HUES64 (cell line): Measurements from ENCODE around the gene ATXN10.

Experiments
- H3K27ac ChIP-seq: 2 replicates; pipeline ENCODE4 v1.7.0; 2013; ENCODE audit warnings: low read depth, low read length, inconsistent platforms
- H3K27me3 ChIP-seq: 2 replicates; pipeline ENCODE4 v1.6.1; 2013; ENCODE audit warnings: mild to moderate bottlenecking, low read length; ENCODE audit not compliant: insufficient read depth
- H3K36me3 ChIP-seq: 2 replicates; pipeline ENCODE4 v1.6.1; 2013; ENCODE audit warnings: mild to moderate bottlenecking, low read length; ENCODE audit not compliant: insufficient read depth
- H3K4me1 ChIP-seq: 2 replicates; pipeline ENCODE4 v1.6.1; 2013; ENCODE audit warnings: mild to moderate bottlenecking, low read length, moderate library complexity; ENCODE audit not compliant: insufficient read depth
- H3K4me3 ChIP-seq: 2 replicates; pipeline ENCODE4 v1.5.1; 2013; ENCODE audit warnings: mild to moderate bottlenecking, low read length, moderate library complexity
- H3K9ac ChIP-seq: 2 replicates; pipeline ENCODE4 v1.6.1; 2013; ENCODE audit warnings: mild to moderate bottlenecking, low read depth, low read length
- H3K9me3 ChIP-seq: 2 replicates; pipeline ENCODE4 v1.6.1; 2013; ENCODE audit warnings: low read depth, low read length; ENCODE audit not compliant: insufficient read depth
- WGBS: fragments of 150-250, 120-280 bp; methylation state at CpG from one replicate; pipeline ENCODE4 v1.1.7; 2013; ENCODE audit warnings: missing lambda C conversion rate; 5-methylcytosine and 5-hydroxymethylcytosine counted together

ATXN10 gene

GRCh38 chr22:45777852-45778375 is 106.3 kb downstream of the ATXN10 start:
- 97% methylated on average over 3 of the region's 3 CpGs for WGBS
- H3K4me3 ChIP-seq, result no peak overlapping the region
- H3K36me3 ChIP-seq, result no peaks in the 10 kb centered on the region
- no peak overlapping the region for H3K27ac ChIP-seq
- H3K9me3 ChIP-seq, result no peaks in the 10 kb centered on the region
- no peaks in the 10 kb centered on the region for H3K27me3 ChIP-seq
- no peak overlapping the region for H3K9ac ChIP-seq
- peaks cover 3% of the 10 kb centered on the region; the same call in 1 of the 2 replicates for H3K4me1 ChIP-seq

DNA sequence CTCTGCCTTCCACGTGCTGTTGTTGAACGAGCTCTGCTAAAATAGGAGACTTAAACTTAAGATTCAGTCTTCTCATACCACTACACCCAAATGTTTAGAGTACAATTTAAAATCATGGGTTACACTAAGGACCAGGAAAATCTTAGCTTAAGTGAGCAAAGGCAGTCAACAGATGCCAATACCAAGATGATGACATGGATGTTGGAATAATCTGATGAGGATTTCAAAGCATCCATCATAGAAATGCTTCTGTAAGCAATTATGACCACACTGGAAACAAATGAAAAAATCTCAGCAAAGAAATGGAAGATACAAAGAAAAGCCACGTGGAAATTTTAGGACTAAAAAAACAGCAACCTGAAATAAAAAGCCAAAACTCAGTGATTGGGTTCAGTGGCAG is 109.8 kb downstream of the ATXN10 start:
- H3K4me3 ChIP-seq, result no peak overlapping the region
- peaks cover 9% of the 10 kb centered on the region for H3K4me1 ChIP-seq
- no peak overlapping the region for H3K9ac ChIP-seq
- no peaks in the 10 kb centered on the region for H3K36me3 ChIP-seq
- WGBS, result 97% methylated on average over 3 of the region's 3 CpGs
- H3K9me3 ChIP-seq, result no peaks in the 10 kb centered on the region
- H3K27me3 ChIP-seq, result no peaks in the 10 kb centered on the region
- H3K27ac ChIP-seq, result no peak overlapping the region

GRCh38 chr22:45781966-45782365 is 110.3 kb downstream of the ATXN10 start:
- H3K27me3 ChIP-seq, result no peaks in the 10 kb centered on the region
- peaks cover 9% of the 10 kb centered on the region for H3K4me1 ChIP-seq
- no peak overlapping the region for H3K9ac ChIP-seq
- H3K36me3 ChIP-seq, result no peaks in the 10 kb centered on the region
- H3K9me3 ChIP-seq, result no peaks in the 10 kb centered on the region
- H3K4me3 ChIP-seq, result no peak overlapping the region
- no peak overlapping the region for H3K27ac ChIP-seq
- WGBS, result 92% methylated on average over 6 of the region's 6 CpGs

DNA sequence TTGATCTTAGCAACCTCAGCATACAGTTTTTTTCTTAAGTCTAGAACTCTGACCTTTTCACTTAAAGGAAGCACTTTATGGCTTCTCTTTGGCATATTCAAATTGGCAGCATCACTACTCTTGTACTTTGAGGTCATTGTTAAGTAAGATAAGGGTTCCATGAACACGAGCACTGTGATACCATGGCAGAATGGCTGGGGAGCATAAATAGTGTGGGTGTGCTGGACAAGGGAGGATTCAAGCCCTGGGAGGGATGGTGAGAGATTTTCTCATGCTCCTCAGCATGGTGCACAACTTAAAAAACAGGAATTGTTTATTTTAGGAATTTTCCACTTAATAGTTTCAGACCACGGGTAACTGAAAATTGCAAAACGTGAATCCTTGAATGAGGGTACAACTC is 111.4 kb downstream of the ATXN10 start:
- Histone ChIP-seq H3K27ac (no peak overlapping the region), H3K9me3 (no peaks in the 10 kb centered on the region), H3K4me1 (peaks cover 15% of the 10 kb centered on the region), H3K4me3 (no peak overlapping the region), H3K27me3 (no peaks in the 10 kb centered on the region), H3K36me3 (no peaks in the 10 kb centered on the region), H3K9ac (no peak overlapping the region)
- WGBS, result 95% methylated on average over 3 of the region's 3 CpGs

DNA sequence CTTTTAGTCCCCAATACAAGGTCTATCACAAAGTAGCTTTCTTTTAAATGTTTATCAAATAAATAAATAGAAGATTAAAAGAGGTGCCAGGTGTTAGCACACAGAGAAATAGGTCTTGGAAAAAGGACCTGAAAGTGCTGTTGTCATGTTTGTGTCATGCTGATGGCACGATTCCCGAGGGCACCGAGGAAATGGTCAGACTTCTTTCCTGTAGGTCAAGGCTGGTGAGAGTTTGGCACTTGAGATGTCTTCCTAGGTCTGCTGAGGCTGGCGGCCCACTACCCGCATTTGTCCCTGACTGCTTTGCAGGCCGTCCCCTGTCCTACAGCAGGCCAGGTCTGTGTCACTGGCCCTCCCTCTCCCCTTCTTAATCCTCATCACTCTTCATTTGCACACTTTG is 112.1 kb downstream of the ATXN10 start:
- no peaks in the 10 kb centered on the region for H3K27me3 ChIP-seq
- H3K9ac ChIP-seq, result no peak overlapping the region
- 95% methylated on average over 6 of the region's 6 CpGs for WGBS
- H3K27ac ChIP-seq, result no peak overlapping the region
- no peaks in the 10 kb centered on the region for H3K9me3 ChIP-seq
- no peaks in the 10 kb centered on the region for H3K36me3 ChIP-seq
- H3K4me1 ChIP-seq, result peaks cover 18% of the 10 kb centered on the region
- H3K4me3 ChIP-seq, result no peak overlapping the region

- H3K36me3 ChIP-seq, result no peaks in the 10 kb centered on the region
- no peaks in the 10 kb centered on the region for H3K9me3 ChIP-seq
- H3K9ac ChIP-seq, result no peak overlapping the region
- WGBS, result 91% methylated on average over 11 of the region's 12 CpGs
- no peaks in the 10 kb centered on the region for H3K27me3 ChIP-seq
- H3K4me3 ChIP-seq, result no peak overlapping the region
- peaks cover 15% of the 10 kb centered on the region; the same call in 1 of the 2 replicates for H3K4me1 ChIP-seq
- no peak overlapping the region for H3K27ac ChIP-seq
Observed at GRCh38 chr22:45784357-45785277, 113.0 kb downstream of the ATXN10 start.

DNA sequence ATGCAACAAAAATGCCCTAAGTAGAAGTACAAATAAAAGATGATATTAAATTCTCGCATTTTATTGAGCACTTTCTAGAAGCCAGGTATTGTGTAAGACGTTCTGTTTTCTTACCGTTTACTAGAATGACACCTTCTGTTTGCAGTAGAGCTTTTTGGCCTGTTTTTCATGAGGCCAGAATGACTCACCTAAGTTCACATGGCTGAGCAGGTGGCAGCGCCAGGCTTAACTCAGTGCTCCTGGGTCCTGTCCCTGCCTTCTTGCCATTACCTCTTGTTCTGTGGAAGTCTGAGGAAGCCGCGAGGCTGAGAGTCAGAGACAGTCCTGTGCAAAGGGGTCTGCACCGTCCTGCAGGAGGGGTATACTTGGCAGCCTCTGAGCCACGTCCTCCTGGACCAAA is 113.8 kb downstream of the ATXN10 start:
- 95% methylated on average over 8 of the region's 8 CpGs for WGBS
- no peak overlapping the region for H3K27ac ChIP-seq
- no peak overlapping the region for H3K9ac ChIP-seq
- H3K9me3 ChIP-seq, result no peaks in the 10 kb centered on the region
- H3K4me1 ChIP-seq, result peaks cover 15% of the 10 kb centered on the region; the same call in 1 of the 2 replicates
- H3K36me3 ChIP-seq, result no peaks in the 10 kb centered on the region
- no peaks in the 10 kb centered on the region for H3K27me3 ChIP-seq
- H3K4me3 ChIP-seq, result no peak overlapping the region

DNA sequence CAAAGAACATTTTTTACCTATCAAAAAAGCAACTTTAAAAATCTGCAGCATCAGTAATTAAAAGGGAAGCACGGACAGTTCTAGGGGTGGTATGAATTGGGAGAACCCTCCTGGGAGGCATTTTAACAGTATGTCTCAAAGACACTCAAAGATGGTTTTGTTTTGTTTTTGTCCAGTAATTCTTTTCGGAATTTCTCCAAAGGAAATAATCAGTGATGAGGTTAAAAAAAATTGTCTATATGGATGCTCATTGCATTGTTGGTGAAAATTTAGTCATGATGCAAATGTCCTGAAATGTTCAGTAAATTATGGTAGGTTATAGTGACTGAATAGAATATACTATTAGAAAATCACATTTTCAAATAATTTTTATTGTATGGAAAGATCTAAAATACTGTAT is 115.1 kb downstream of the ATXN10 start:
- H3K36me3 ChIP-seq, result no peaks in the 10 kb centered on the region
- H3K27me3 ChIP-seq, result no peaks in the 10 kb centered on the region
- WGBS, result 67% methylated on average over 2 of the region's 2 CpGs
- no peak overlapping the region for H3K27ac ChIP-seq
- no peak overlapping the region for H3K4me3 ChIP-seq
- peaks cover 15% of the 10 kb centered on the region; the same call in 1 of the 2 replicates for H3K4me1 ChIP-seq
- no peak overlapping the region for H3K9ac ChIP-seq
- no peaks in the 10 kb centered on the region for H3K9me3 ChIP-seq

DNA sequence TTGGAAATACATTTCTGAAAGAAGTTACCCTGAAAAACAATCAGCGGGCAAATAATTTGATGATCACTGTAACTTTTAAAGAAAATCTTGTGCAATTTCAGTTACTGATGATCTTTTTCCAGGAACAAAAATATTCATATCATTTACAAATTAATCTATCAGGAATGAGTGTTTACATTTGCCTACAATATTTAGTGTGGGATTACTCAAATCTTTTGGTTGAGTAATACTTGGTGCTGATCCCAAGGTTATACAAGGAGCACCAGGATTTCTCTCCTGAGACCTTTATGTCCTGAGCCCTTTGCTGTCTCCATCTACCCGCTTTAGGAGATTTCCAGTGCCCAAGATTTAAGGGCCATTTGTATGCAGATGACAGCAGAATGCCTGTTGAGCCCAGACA is 116.1 kb downstream of the ATXN10 start:
- Histone ChIP-seq H3K9ac (no peak overlapping the region), H3K4me1 (peaks cover 15% of the 10 kb centered on the region; the same call in 1 of the 2 replicates), H3K27ac (no peak overlapping the region), H3K9me3 (no peaks in the 10 kb centered on the region; the same call in 1 of the 2 replicates), H3K36me3 (peaks cover 5% of the 10 kb centered on the region), H3K4me3 (no peak overlapping the region), H3K27me3 (no peaks in the 10 kb centered on the region)
- WGBS, result 79% methylated on average over 2 of the region's 2 CpGs

DNA sequence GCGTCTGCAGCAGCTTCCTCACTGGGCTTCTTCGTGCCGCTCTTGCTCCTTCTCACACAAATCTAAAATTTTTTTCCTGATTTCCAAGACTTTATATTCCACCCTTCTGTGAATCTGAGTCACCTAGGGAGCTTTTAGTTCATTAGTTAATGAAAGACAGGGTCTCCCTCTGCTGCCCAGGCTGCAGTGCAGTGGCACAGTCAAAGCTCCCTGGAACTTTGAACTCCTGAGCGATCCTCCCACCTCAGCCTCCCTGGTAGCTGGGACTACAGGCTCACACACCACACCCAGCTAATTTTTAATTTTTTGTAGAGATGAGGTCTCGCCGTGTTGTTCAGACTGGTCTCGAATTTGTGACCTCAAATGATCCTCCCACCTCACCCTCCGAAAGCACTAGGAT is 116.9 kb downstream of the ATXN10 start:
- Histone ChIP-seq H3K9me3 (no peaks in the 10 kb centered on the region; the same call in 1 of the 2 replicates), H3K9ac (no peak overlapping the region), H3K36me3 (peaks cover 13% of the 10 kb centered on the region), H3K4me3 (no peak overlapping the region), H3K27ac (no peak overlapping the region), H3K27me3 (no peaks in the 10 kb centered on the region), H3K4me1 (peaks cover 12% of the 10 kb centered on the region; the same call in 1 of the 2 replicates)
- WGBS, result 93% methylated on average over 8 of the region's 8 CpGs

GRCh38 chr22:45790401-45790800 is 118.8 kb downstream of the ATXN10 start:
- Histone ChIP-seq H3K27me3 (no peaks in the 10 kb centered on the region), H3K4me1 (peaks cover 9% of the 10 kb centered on the region; the same call in 1 of the 2 replicates), H3K36me3 (peaks cover 30% of the 10 kb centered on the region), H3K9ac (no peak overlapping the region), H3K4me3 (no peak overlapping the region), H3K9me3 (peaks cover 18% of the 10 kb centered on the region), H3K27ac (no peak overlapping the region)
- WGBS, result 94% methylated on average over 1 of the region's 1 CpG
